HepG2 (cell line): ENCODE results near the gene MFSD11. TPM values are rescaled to one million over a fixed set of nuclear protein-coding genes. Genes with fewer than 3 reads are reported as not detected.

Experiments used
- ATAC-seq: fragments of 200-7000 bp; cut with Tn5 transposase; 3 replicates; pipeline ENCODE4 v1.9.1; 2020; ENCODE audit warnings: mild to moderate bottlenecking, moderate library complexity
- BruUV-seq: library from RNA; stranded (reverse); fragments of 400-500 nt; replicated peaks from 2 replicates; lab custom pipeline; 2021; lab: Mats Ljungman, UMichigan
- CTCF ChIA-PET: fragments of 300-600 bp; formaldehyde crosslinking; extraction: SDS; loops from one replicate; lab custom pipeline; 2021; ENCODE audit warnings: low total read pairs, inconsistent platforms, low intra/inter-chr PET ratio; lab: Yijun Ruan, JAX
- POLR2A ChIA-PET: fragments of 350-600 bp; sonication (Branson Sonifier 250); formaldehyde crosslinking; loops from one replicate; lab custom pipeline; 2020; ENCODE audit warnings: antibody characterized with exemption, inconsistent platforms; lab: Yijun Ruan, JAX
- DNase-seq: peaks from one replicate; pipeline ENCODE4 v3.0.0-alpha.2; 2015; ENCODE audit warnings: low spot score
- FAIRE-seq: peaks from 3 replicates; lab custom pipeline; 2011; peaks lifted over from hg19 to GRCh38; lab: Jason Lieb, UNC
- H2AFZ ChIP-seq: one replicate; pipeline ENCODE4 v1.6.1; 2011; ENCODE audit warnings: low read length, inconsistent platforms
- H3K27ac ChIP-seq: fragments of 300-600 bp; 3 replicates; pipeline ENCODE4 v1.8.0; 2011; ENCODE audit warnings: mixed run types, mild to moderate bottlenecking, mixed read lengths, low read length, inconsistent platforms; ENCODE audit not compliant: insufficient read depth; ENCODE audit errors: extremely low read length
- H3K27me3 ChIP-seq, 2 experiments: fragments of 200-600 bp in 1 of 2; 2 replicates in 1 of 2; 3 replicates in 1 of 2; pipeline versions ENCODE4 v1.6.0 to v1.8.0; 2011; ENCODE audit warnings: low read length in 2 of 2, mild to moderate bottlenecking in 2 of 2, moderate library complexity in 2 of 2, inconsistent platforms in 1 of 2; ENCODE audit not compliant: insufficient read depth in 2 of 2, control insufficient read depth in 1 of 2
- H3K36me3 ChIP-seq, 2 experiments: fragments of 200-600 bp in 1 of 2; replicated peaks in 1 of 2; 2 replicates in 1 of 2; 3 replicates in 1 of 2; pipeline versions ENCODE4 v1.5.1 to v1.8.0; 2011; ENCODE audit warnings: low read length in 2 of 2, inconsistent platforms in 1 of 2; ENCODE audit not compliant: insufficient read depth in 2 of 2, control insufficient read depth in 1 of 2
- H3K4me1 ChIP-seq: 2 replicates; pipeline ENCODE4 v1.5.1; 2012; ENCODE audit warnings: low read length, inconsistent platforms; ENCODE audit not compliant: insufficient read depth
- H3K4me2 ChIP-seq: 2 replicates; pipeline ENCODE4 v1.6.0; 2011; ENCODE audit warnings: low read depth, low read length, inconsistent platforms
- H3K4me3 ChIP-seq, 3 experiments: fragments of 200-600 bp in 1 of 3; sonication (generic), shearing (Covaris generic) in 1 of 3; replicated peaks in 1 of 3; 2 replicates each; pipeline ENCODE4 v1.5.1; 2011 to 2016; ENCODE audit warnings: low read length in 3 of 3, inconsistent platforms in 2 of 3, low read depth in 2 of 3, mild to moderate bottlenecking in 2 of 3, control low read depth in 1 of 3, mixed read lengths in 1 of 3; ENCODE audit not compliant: insufficient read depth in 1 of 3
- H3K79me2 ChIP-seq: one replicate; pipeline ENCODE4 v1.6.1; 2011; ENCODE audit warnings: low read length, inconsistent platforms; ENCODE audit not compliant: insufficient read depth
- H3K9ac ChIP-seq: 2 replicates; pipeline ENCODE4 v1.6.0; 2011; ENCODE audit warnings: mild to moderate bottlenecking, low read depth, low read length, inconsistent platforms; ENCODE audit not compliant: insufficient read depth
- H3K9me3 ChIP-seq: 2 replicates; pipeline ENCODE4 v1.5.1; 2012; ENCODE audit warnings: mild to moderate bottlenecking, low read length
- H4K20me1 ChIP-seq: 2 replicates; pipeline ENCODE4 v1.6.0; 2011; ENCODE audit warnings: inconsistent platforms, mild to moderate bottlenecking, low read length, moderate library complexity; ENCODE audit not compliant: insufficient read depth
- MAFK ChIP-seq, 2 experiments: IDR thresholded peaks in 1 of 2; conservative IDR thresholded peaks in 1 of 2; 2 replicates each; pipeline ENCODE4 v1.6.1; 2011; ENCODE audit warnings: improper control_type of control experiment in 2 of 2, low read length in 2 of 2
- NFATC3 ChIP-seq: sonication (generic); formaldehyde crosslinking; IDR thresholded peaks from 2 replicates; pipeline ENCODE4 v1.5.1; 2020; ENCODE audit warnings: mild to moderate bottlenecking, missing genetic modification reagents
- SP5 ChIP-seq: IDR thresholded peaks from 2 replicates; pipeline ENCODE4 v1.6.1; 2016; ENCODE audit warnings: low read depth, borderline replicate concordance
- TP53 ChIP-seq: sonication (generic); formaldehyde crosslinking; conservative IDR thresholded peaks from 2 replicates; pipeline ENCODE4 v1.4.0; 2020; ENCODE audit warnings: missing genetic modification reagents
- ZNF160 ChIP-seq: sonication (generic); formaldehyde crosslinking; IDR thresholded peaks from 2 replicates; pipeline ENCODE4 v1.8.0; 2022; ENCODE audit warnings: mild to moderate bottlenecking, inconsistent platforms, missing genetic modification reagents
- ZNF781 ChIP-seq: sonication (generic); formaldehyde crosslinking; IDR thresholded peaks from 2 replicates; pipeline ENCODE4 v1.5.1; 2020; ENCODE audit warnings: borderline replicate concordance, mild to moderate bottlenecking, missing genetic modification reagents; ENCODE audit errors: not compliant biosample characterization
- WGBS: methylation state at CpG from one replicate; pipeline ENCODE4 v1.1.6; 2017; ENCODE audit warnings: low lambda C conversion rate; 5-methylcytosine and 5-hydroxymethylcytosine counted together
- in situ Hi-C: cut with HindIII; loops from 2 replicates; pipeline ENCODE4 v1.10.0; 2017; ENCODE audit warnings: low pct_unique_long_range_greater_than_20kb; ENCODE audit not compliant: extremely low pct_ligation_motif_present
- intact Hi-C: fragments of 100-400 bp; cut with micrococcal nuclease; formaldehyde crosslinking; loops from one replicate; pipeline ENCODE4 v1.10.0; 2022; ENCODE audit not compliant: unreplicated experiment
- polyA plus RNA-seq, 8 experiments: library from polyadenylated mRNA; depleted of rRNA in 3 of 8; stranded (reverse) in 7 of 8; unstranded in 1 of 8; fragments of >200 nt; fragmentation: Illumina TruSeq in 4 of 8; extraction: Trizol in 4 of 8; gene quantifications; 2 replicates each; pipeline versions ENCODE4 v1.2.1 to v1.2.3, GENCODE V29; 2011 to 2016; ENCODE audit warnings: low read depth in 4 of 8, missing spikeins in 1 of 8, mixed read lengths in 1 of 8; ENCODE audit not compliant: insufficient read depth in 1 of 8
- total RNA-seq, 5 experiments: library from RNA; depleted of rRNA; stranded (reverse); fragments of >200 nt; fragmentation: Illumina TruSeq; extraction: Trizol; gene quantifications; 2 replicates each; pipeline ENCODE4 v1.2.3, GENCODE V29; 2016; ENCODE audit warnings: low read depth in 1 of 5
- TF ChIP-seq, protein P1 (sequence below): sonication (generic); formaldehyde crosslinking; IDR thresholded peaks from 2 replicates; pipeline ENCODE4 v1.4.0; 2020; ENCODE audit warnings: mild to moderate bottlenecking, missing genetic modification reagents
- TF ChIP-seq, protein P2 (sequence below): sonication (generic); formaldehyde crosslinking; IDR thresholded peaks from 2 replicates; pipeline ENCODE4 v1.9.0; 2022; ENCODE audit warnings: missing genetic modification reagents, mild to moderate bottlenecking, borderline replicate concordance
- TF ChIP-seq, protein P3 (sequence below): sonication (generic); formaldehyde crosslinking; IDR thresholded peaks from 2 replicates; pipeline ENCODE4 v1.5.0; 2020; ENCODE audit warnings: mild to moderate bottlenecking, low read depth, missing genetic modification reagents, borderline replicate concordance
- TF ChIP-seq, protein P4 (sequence below): sonication (generic); formaldehyde crosslinking; IDR thresholded peaks from 2 replicates; pipeline ENCODE4 v1.4.0; 2020; ENCODE audit warnings: mild to moderate bottlenecking, missing genetic modification reagents
- TF ChIP-seq, protein P5 (sequence below): sonication (generic); formaldehyde crosslinking; conservative IDR thresholded peaks from 2 replicates; pipeline ENCODE4 v1.8.0; 2022; ENCODE audit warnings: missing genetic modification reagents
- TF ChIP-seq, protein P6 (sequence below): IDR thresholded peaks from 2 replicates; pipeline ENCODE4 v1.6.1; 2018; ENCODE audit warnings: missing genetic modification reagents, mild to moderate bottlenecking, missing compliant biosample characterization
- TF ChIP-seq, protein P7 (sequence below): sonication (generic); formaldehyde crosslinking; conservative IDR thresholded peaks from 2 replicates; pipeline ENCODE4 v1.4.0; 2020; ENCODE audit warnings: missing genetic modification reagents

Gene MFSD11
- total and polyA plus RNA-seq, 2 of the 13 experiments (the other 11 are each of a cell fraction or from before 2014, with no cell fraction given), result 26.1 to 36.3 TPM

DNA sequence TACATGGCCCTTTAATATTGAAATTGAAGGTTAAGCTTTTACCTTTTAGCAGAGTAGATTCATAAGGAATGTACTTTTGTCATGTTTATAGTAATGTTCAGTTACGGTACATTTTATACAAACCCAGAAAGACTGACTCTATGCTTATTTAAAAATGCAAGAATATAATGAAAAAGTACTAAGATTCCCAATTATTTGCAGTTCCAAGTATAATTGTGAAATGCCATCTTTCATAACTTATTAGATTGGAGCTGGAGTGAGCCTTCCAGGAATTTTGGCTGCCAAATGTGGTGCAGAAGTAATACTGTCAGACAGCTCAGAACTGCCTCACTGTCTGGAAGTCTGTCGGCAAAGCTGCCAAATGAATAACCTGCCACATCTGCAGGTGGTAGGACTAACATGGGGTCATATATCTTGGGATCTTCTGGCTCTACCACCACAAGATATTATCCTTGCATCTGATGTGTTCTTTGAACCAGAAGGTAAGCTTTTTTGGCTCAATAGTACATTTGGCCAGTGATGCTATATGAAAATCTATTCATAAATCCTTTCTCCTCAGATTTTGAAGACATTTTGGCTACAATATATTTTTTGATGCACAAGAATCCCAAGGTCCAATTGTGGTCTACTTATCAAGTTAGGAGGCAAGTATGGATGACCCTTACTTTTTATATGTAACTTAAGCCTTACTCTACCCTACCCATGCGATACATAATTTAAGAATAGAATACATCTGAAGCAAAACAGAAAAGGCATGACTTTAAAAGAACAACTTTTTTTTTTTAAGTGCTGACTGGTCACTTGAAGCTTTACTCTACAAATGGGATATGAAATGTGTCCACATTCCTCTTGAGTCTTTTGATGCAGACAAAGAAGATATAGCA, 4.9 kb upstream of the MFSD11 start:
- Histone ChIP-seq H3K79me2 (peaks cover 59% of the 10 kb centered on the region), H3K27ac (peak overlapping the region; percentile 3), H2AFZ (no peak overlapping the region), H3K4me2 (peak overlapping the region; percentile 88), H3K9me3 (no peaks in the 10 kb centered on the region), H3K9ac (no peak overlapping the region), H3K4me3 (peak overlapping the region in 1 of 3 experiments; percentile 100; a peak in 1 of 6 replicates), H3K27me3 (peaks cover 0 to under 1% of the 10 kb centered on the region in 2 experiments; a peak in 1 of 5 replicates), H3K36me3 (peaks cover 12 to 35% of the 10 kb centered on the region in 2 experiments), H3K4me1 (peaks cover 50% of the 10 kb centered on the region), H4K20me1 (peaks cover 35% of the 10 kb centered on the region)
- ChIA-PET POLR2A (interaction anchor here (0.5 to 1.8 kb wide), 3 partner anchors 14 to 62 kb away, joined by 3 to 8 read pairs (median 3); no protein-coding TSS in a partner anchor), CTCF (no interaction called here)
- BruUV-seq, result no TSS peak
- WGBS, result 95% methylated on average over 3 of the region's 3 CpGs
- DNase-seq, result no peak
- ATAC-seq, result no peak
- intact Hi-C loops, result no loop called here
- in situ Hi-C loops, result no loop called here
- no peak for FAIRE-seq
- TF ChIP-seq, protein P1, sequence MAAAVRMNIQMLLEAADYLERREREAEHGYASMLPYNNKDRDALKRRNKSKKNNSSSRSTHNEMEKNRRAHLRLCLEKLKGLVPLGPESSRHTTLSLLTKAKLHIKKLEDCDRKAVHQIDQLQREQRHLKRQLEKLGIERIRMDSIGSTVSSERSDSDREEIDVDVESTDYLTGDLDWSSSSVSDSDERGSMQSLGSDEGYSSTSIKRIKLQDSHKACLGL (CRISPR knock-in tag), result no peak
- TF ChIP-seq ZNF160 (CRISPR knock-in tag), result no peak
- TF ChIP-seq MAFK (conservative IDR thresholded peaks at IDR 0.05 in 1 of 2, IDR thresholded peaks at IDR 0.05 in 1 of 2; ENCODE audit: low read length in 2 of 2), result 0 out of 4 replicates have a peak, but pooled peaks of 1 of the 2 experiments have one; percentile 21
- TF ChIP-seq NFATC3 (CRISPR knock-in tag), result no peak
- no peak for TF ChIP-seq SP5 (CRISPR knock-in tag)
- TF ChIP-seq TP53, result no peak
- TF ChIP-seq, protein P2, sequence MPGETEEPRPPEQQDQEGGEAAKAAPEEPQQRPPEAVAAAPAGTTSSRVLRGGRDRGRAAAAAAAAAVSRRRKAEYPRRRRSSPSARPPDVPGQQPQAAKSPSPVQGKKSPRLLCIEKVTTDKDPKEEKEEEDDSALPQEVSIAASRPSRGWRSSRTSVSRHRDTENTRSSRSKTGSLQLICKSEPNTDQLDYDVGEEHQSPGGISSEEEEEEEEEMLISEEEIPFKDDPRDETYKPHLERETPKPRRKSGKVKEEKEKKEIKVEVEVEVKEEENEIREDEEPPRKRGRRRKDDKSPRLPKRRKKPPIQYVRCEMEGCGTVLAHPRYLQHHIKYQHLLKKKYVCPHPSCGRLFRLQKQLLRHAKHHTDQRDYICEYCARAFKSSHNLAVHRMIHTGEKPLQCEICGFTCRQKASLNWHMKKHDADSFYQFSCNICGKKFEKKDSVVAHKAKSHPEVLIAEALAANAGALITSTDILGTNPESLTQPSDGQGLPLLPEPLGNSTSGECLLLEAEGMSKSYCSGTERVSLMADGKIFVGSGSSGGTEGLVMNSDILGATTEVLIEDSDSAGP (CRISPR knock-in tag), result no peak
- TF ChIP-seq, protein P3, sequence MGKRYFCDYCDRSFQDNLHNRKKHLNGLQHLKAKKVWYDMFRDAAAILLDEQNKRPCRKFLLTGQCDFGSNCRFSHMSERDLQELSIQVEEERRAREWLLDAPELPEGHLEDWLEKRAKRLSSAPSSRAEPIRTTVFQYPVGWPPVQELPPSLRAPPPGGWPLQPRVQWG, result no peak
- TF ChIP-seq, protein P4, sequence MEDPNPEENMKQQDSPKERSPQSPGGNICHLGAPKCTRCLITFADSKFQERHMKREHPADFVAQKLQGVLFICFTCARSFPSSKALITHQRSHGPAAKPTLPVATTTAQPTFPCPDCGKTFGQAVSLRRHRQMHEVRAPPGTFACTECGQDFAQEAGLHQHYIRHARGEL, result no peak
- TF ChIP-seq, protein P5, sequence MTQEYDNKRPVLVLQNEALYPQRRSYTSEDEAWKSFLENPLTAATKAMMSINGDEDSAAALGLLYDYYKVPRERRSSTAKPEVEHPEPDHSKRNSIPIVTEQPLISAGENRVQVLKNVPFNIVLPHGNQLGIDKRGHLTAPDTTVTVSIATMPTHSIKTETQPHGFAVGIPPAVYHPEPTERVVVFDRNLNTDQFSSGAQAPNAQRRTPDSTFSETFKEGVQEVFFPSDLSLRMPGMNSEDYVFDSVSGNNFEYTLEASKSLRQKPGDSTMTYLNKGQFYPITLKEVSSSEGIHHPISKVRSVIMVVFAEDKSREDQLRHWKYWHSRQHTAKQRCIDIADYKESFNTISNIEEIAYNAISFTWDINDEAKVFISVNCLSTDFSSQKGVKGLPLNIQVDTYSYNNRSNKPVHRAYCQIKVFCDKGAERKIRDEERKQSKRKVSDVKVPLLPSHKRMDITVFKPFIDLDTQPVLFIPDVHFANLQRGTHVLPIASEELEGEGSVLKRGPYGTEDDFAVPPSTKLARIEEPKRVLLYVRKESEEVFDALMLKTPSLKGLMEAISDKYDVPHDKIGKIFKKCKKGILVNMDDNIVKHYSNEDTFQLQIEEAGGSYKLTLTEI (CRISPR knock-in tag), result no peak
- TF ChIP-seq ZNF781 (CRISPR knock-in tag), result no peak
- TF ChIP-seq, protein P6, sequence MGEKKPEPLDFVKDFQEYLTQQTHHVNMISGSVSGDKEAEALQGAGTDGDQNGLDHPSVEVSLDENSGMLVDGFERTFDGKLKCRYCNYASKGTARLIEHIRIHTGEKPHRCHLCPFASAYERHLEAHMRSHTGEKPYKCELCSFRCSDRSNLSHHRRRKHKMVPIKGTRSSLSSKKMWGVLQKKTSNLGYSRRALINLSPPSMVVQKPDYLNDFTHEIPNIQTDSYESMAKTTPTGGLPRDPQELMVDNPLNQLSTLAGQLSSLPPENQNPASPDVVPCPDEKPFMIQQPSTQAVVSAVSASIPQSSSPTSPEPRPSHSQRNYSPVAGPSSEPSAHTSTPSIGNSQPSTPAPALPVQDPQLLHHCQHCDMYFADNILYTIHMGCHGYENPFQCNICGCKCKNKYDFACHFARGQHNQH (CRISPR knock-in tag), result no peak
- TF ChIP-seq, protein P7, sequence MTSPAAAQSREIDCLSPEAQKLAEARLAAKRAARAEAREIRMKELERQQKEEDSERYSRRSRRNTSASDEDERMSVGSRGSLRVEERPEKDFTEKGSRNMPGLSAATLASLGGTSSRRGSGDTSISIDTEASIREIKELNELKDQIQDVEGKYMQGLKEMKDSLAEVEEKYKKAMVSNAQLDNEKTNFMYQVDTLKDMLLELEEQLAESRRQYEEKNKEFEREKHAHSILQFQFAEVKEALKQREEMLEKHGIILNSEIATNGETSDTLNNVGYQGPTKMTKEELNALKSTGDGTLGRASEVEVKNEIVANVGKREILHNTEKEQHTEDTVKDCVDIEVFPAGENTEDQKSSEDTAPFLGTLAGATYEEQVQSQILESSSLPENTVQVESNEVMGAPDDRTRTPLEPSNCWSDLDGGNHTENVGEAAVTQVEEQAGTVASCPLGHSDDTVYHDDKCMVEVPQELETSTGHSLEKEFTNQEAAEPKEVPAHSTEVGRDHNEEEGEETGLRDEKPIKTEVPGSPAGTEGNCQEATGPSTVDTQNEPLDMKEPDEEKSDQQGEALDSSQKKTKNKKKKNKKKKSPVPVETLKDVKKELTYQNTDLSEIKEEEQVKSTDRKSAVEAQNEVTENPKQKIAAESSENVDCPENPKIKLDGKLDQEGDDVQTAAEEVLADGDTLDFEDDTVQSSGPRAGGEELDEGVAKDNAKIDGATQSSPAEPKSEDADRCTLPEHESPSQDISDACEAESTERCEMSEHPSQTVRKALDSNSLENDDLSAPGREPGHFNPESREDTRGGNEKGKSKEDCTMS (CRISPR knock-in tag), result no peak
